Left ventricle myocardium inferior (tissue), 1 donor: ENCODE measurements around the gene NCF2. TPM values are rescaled to one million over a fixed set of nuclear protein-coding genes. Genes with fewer than 3 reads are reported as not detected.
A peak's percentile ranks its signal among the peaks of the same experiment; 100 is the strongest.

Experiments used
- DNase-seq: peaks from one replicate; pipeline ENCODE4 v3.0.0-alpha.2; 2020
- H3K27ac ChIP-seq: fragments of 200-600 bp; replicated peaks from 2 replicates; pipeline ENCODE4 v1.8.0; 2021
- H3K27me3 ChIP-seq: fragments of 200-600 bp; 2 replicates; pipeline ENCODE4 v1.8.0; 2021; ENCODE audit warnings: low read depth
- H3K36me3 ChIP-seq: fragments of 200-600 bp; 2 replicates; pipeline ENCODE4 v1.8.0; 2021
- H3K4me1 ChIP-seq: fragments of 200-600 bp; 2 replicates; pipeline ENCODE4 v1.8.0; 2021
- H3K4me3 ChIP-seq: fragments of 200-600 bp; 2 replicates; pipeline ENCODE4 v1.8.0; 2021; ENCODE audit warnings: mild to moderate bottlenecking, moderate library complexity
- H3K9me3 ChIP-seq: fragments of 200-600 bp; replicated peaks from 2 replicates; pipeline ENCODE4 v1.8.0; 2021
- intact Hi-C: fragments of 100-400 bp; cut with micrococcal nuclease; formaldehyde crosslinking; loops from one replicate; pipeline ENCODE4 v1.11.0; 2022
- total RNA-seq: library from RNA; stranded (reverse); fragmentation: NEBNext Ultra II Directional; extraction: Animal tissue kit (Norgen Biotek cat#: 25700); gene quantifications from one replicate; pipeline ENCODE4 v1.2.1, GENCODE V29; 2021
- TF ChIP-seq, protein P1 (sequence below): fragments of 200-600 bp; IDR thresholded peaks from 2 replicates; pipeline ENCODE4 v1.8.0; 2021; ENCODE audit warnings: antibody characterized with exemption, mild to moderate bottlenecking, borderline replicate concordance
- donor health status: DM: no; HTN: yes; CAD: no; lungs with severe emphysema.

The NCF2 gene
- total RNA-seq, 1 donor from 2014 or later, result 4.5 TPM

DNA sequence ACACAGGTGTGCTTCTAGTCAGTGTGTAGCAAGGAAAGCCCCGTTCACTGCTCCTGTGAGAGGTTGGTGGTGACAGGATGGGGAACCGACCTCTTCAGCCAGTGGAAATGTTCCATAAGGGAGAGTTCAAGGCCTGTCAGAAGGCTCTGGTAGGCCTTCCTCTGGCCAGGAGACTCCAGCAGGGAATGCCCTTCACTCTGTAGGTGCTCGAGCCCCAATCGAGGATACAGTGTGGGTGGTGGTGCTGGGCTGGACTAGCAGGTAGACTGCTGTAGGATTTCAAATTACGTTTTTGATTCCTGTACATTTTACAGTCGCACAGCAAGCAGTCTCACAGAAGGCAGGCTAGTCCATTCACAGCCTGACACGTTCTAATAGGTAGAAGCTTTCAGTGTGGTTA is 37.8 kb downstream of the NCF2 start:
- Histone ChIP-seq H3K27me3 (no peaks in the 10 kb centered on the region), H3K4me1 (peaks cover 12% of the 10 kb centered on the region), H3K27ac (peak overlapping the region; percentile 17), H3K36me3 (peaks cover 79% of the 10 kb centered on the region), H3K9me3 (no peaks in the 10 kb centered on the region), H3K4me3 (no peak overlapping the region)
- TF ChIP-seq, protein P1, sequence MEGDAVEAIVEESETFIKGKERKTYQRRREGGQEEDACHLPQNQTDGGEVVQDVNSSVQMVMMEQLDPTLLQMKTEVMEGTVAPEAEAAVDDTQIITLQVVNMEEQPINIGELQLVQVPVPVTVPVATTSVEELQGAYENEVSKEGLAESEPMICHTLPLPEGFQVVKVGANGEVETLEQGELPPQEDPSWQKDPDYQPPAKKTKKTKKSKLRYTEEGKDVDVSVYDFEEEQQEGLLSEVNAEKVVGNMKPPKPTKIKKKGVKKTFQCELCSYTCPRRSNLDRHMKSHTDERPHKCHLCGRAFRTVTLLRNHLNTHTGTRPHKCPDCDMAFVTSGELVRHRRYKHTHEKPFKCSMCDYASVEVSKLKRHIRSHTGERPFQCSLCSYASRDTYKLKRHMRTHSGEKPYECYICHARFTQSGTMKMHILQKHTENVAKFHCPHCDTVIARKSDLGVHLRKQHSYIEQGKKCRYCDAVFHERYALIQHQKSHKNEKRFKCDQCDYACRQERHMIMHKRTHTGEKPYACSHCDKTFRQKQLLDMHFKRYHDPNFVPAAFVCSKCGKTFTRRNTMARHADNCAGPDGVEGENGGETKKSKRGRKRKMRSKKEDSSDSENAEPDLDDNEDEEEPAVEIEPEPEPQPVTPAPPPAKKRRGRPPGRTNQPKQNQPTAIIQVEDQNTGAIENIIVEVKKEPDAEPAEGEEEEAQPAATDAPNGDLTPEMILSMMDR, result no peak
- no peak for DNase-seq
- intact Hi-C loops, result no loop called here

DNA sequence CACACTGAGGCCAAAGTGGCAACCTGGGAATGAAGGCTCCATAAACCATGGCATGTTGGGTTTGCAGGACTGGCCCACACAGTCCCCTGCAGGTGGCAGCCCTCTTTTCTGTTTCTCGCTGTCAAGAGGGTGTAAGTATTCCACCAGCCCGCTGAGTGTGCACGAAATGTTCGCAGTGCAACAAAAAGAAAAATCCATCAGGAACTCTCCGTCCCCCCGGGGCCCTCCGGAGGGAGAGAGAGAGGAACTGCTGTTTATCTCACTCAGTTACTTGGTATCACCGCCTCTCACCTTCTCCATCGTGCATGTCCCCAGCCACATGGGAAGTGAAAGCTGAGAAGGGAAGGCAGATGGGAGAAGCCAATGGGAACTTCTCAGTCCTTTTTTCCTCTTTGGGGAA is 38.3 kb downstream of the NCF2 start:
- H3K9me3 ChIP-seq, result no peaks in the 10 kb centered on the region
- no peak overlapping the region for H3K4me3 ChIP-seq
- no peaks in the 10 kb centered on the region for H3K27me3 ChIP-seq
- DNase-seq, result no peak
- H3K27ac ChIP-seq, result peak overlapping the region; percentile 17
- intact Hi-C loops, result no loop called here
- TF ChIP-seq, protein P1, result peak; percentile 18
- peaks cover 12% of the 10 kb centered on the region for H3K4me1 ChIP-seq
- peaks cover 84% of the 10 kb centered on the region for H3K36me3 ChIP-seq

GRCh38 chr1:183550915-183551314 is 39.3 kb downstream of the NCF2 start:
- Histone ChIP-seq H3K27ac (peak overlapping the region; percentile 17), H3K4me3 (no peak overlapping the region), H3K36me3 (peaks cover 94% of the 10 kb centered on the region), H3K27me3 (no peaks in the 10 kb centered on the region), H3K4me1 (peaks cover 22% of the 10 kb centered on the region), H3K9me3 (no peaks in the 10 kb centered on the region)
- TF ChIP-seq, protein P1, result no peak
- intact Hi-C loops, result no loop called here
- no peak for DNase-seq

DNA sequence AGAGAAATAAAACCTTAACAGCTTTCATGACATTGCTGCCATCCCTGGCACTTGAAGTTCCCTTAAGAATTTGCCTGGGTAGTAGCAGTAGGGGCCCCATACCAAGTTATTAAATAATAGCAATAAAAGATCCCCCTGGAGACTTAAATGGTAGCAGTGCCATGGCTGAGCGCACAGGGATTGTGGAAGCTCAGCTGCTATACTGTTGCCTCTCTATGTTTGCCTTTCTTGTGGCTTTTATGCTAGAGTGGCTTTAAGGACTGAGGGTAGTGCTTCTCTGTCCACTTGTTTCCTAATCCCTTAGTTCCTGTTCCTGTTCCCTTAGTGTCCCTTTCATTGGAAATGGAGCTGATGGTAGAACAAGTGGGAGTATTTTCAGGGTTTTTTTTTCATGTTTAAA is 42.1 kb downstream of the NCF2 start:
- Histone ChIP-seq H3K27ac (no peak overlapping the region), H3K4me1 (peaks cover 44% of the 10 kb centered on the region), H3K36me3 (peaks cover 90% of the 10 kb centered on the region), H3K9me3 (no peaks in the 10 kb centered on the region), H3K27me3 (no peaks in the 10 kb centered on the region), H3K4me3 (no peak overlapping the region)
- DNase-seq, result no peak
- intact Hi-C loops, result no loop called here
- TF ChIP-seq, protein P1, result no peak

- intact Hi-C loops, result no loop called here
- H3K4me1 ChIP-seq, result peaks cover 45% of the 10 kb centered on the region
These were observed 43.8 kb downstream of the NCF2 start for GRCh38 chr1:183546427-183546826.

More at GRCh38 chr1:183546427-183546826, 43.8 kb downstream of the NCF2 start:
- H3K4me3 ChIP-seq, result no peak overlapping the region
- peak overlapping the region; percentile 31 for H3K27ac ChIP-seq
- TF ChIP-seq, protein P1, result no peak
- H3K9me3 ChIP-seq, result no peaks in the 10 kb centered on the region
- no peak for DNase-seq
- peaks cover 85% of the 10 kb centered on the region for H3K36me3 ChIP-seq
- H3K27me3 ChIP-seq, result no peaks in the 10 kb centered on the region
